NCI-H2107 treated with DMSO at 0.1 percent for 48 hours (cell line): ENCODE measurements around the gene HES5.

Experiments
- DNase-seq: peaks from one replicate; lab custom pipeline; 2025; ENCODE audit not compliant: unreplicated experiment; lab: John Stamatoyannopoulos, UW

The HES5 gene

DNA sequence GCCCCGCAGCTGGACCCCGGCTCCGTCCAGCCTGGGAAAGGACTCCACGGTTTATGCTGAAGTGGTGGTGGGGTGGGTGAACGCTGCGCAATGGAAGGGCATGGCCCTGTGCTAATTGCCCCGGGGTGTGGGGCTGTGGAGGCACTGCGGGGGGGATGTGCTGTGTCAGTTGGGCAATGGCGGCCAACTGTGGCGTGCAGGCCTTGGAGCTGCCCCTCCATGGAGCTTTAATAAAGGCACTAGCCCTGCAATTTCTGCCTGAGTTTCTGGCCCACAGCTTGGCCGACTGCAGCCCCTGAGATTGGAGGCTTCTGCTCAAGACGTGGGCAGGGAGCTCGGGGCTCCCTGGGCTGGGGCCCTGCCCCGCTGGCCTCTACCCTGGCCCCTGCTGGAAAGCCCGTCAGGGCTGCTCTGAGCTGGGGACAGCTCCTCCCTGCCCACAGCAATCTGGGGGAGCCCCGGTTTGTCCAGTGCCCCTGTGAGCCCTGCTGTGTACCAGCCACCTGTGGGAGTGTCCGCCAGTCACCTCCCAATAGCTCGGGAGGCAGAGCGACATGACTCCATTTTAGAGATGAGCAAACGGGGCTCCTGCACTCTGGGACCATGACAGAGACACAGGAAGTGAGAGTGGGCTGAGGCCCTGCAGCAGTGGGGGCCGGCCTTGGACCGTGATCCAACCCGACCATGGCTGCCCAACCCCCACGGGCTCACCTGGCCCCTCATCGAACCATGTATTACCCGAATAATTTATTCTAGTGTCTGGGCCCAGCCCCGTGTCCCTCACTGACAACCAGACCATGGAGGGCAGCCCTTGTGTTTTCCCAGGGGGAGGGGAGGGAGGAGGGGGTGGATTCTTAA is 17.4 kb upstream of the HES5 start:
- DNase-seq: no peak

DNA sequence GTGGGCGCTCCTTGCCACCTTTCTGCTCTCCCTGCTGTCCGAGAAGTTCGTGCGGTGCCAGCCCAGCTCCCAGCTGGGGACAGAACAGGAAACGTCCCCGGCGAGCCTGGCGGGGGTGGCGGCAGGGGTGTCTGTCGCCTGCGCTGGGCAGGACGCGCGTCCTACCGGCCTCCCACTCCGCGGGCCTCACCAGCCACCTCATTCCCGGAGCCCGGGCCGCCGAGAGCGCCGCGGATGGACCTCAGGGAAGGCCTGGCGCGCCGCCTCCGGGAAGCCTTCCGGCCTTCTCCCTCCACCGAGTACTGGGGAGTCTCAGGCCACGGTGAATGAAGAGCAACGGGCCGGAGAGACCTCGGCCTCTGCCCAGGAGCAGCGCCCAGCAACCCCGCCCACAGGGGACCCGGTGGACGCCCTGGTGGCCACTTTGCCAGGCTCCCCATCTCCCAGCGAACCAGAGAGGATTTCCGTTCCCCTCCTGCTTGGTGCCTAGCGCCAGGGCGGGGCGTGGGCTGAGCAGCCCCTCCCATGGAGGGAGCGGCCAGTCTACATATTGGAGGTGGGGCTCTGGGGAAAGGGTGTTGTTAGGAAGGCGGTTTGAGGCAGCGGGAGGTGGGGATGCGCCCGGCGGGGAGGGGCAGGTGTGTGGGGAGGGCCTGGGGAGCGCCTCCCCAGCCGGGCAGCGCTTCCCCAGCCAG is 16.6 kb upstream of the HES5 start:
- DNase-seq: no peak

DNA sequence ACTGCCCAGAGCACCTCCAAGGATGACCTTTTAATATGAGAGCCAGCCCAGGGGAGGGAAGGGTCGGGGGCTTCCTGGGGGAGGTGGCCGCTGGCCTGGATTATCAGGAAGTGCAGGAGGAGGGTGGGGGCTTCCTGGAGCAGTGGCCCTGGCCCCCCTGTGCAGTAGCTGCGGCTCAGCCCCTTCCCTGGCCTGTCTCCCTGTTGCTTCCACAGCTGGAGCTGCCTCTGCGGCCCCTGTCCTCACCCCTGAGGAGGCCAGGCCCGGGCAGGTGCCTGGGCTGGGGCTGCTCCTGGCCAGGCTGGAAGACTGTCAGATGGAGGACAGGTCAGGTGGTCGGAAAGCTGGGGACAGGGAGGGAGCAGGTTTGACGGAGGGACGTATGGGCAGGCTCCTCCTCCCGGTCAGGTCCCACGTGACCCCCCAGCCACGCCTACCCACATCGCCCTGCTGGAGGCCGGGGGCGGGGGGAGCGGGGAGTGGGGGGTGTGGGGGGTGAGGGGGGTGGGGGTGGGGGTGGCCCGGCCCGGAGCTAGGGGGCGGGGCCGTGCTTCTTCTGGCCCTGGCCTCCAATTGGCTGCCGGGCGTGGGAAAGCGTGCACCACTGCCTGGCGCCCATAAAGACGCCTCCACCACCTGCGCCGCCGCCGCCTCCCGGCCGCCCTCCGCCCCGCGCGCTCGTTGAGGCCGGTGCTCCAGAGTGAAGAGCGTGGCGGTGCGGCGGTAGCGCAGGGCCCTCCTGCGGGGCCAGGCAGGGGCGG is 15.9 kb upstream of the HES5 start:
- DNase-seq: no peak

DNA sequence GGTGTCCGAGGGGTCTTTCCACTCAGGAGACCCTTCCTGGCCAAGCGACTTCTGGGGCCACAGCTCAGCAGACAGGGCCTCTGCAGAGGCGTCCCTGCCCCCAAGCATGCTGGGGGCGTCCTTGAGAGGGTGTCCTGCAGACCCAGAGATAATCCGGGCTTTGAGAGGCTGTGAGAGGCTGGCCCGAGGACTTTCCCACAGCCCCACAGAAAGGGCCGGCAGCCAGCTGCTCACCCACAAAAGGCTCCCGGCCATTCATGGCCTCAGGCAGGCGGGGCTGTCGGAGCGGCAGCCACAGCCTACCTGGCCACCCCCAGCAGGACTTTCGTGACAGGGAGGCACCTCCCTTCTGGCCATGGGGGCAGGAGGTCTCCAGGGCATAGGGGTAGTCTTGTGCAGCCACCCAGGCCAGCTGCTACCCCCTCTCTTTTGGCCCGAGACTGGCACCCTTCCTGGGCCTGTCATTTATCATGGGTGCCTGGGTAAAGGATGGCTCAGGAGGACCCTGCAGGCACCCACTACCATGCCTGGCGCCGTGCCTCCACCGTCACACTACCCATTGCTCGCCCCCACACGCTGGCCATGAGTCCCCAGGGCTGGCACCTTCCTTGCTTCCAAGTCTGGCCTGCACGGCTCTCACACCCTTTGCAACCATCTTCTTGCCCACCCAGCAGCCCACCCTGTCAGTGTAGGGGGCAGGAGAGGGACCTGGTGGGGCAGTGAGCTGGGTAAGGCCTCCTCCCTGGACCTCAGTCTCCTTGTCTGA is 15.0 kb upstream of the HES5 start:
- no peak for DNase-seq

DNA sequence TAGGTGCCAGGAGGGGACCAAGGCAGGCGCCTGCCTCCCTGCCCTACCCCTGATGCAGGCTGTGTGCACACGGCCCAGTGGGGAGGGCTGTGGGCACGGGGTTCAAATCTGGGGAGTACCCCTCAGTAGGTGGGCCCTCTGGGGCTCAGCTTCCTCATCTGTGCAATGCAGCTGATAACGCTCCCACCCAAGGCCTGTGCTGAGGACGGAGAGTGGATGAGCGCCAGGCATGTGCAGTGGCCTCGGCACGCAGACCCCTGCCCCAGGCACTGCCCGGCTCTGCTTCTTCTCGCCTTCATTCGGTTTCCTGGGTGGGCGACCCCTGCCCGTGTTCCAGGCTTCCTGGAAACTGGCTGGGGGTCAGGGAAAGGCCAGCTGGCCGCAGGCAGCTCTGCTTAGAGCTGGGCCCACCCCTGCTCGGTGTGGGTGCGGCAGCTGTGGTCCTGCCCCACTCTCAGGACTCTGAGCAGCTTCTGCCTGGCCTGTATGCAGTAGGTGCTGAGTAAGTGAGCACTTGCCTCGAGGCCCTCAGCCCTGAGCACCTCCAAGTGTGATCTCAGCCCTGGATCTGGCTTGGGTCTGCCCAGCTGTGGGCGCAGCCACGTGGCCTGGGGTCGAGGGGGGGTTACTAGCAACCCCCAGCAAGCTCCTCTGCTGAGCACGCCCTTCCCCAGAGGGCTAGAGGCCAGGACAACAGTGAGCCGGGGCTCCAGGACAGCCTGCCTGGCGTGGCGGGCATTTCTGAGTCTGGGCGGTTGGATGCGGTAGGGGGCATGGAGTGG is 14.2 kb upstream of the HES5 start:
- no peak for DNase-seq

GRCh38 chr1:2543543-2544092 is 13.6 kb upstream of the HES5 start:
- no peak for DNase-seq

DNA sequence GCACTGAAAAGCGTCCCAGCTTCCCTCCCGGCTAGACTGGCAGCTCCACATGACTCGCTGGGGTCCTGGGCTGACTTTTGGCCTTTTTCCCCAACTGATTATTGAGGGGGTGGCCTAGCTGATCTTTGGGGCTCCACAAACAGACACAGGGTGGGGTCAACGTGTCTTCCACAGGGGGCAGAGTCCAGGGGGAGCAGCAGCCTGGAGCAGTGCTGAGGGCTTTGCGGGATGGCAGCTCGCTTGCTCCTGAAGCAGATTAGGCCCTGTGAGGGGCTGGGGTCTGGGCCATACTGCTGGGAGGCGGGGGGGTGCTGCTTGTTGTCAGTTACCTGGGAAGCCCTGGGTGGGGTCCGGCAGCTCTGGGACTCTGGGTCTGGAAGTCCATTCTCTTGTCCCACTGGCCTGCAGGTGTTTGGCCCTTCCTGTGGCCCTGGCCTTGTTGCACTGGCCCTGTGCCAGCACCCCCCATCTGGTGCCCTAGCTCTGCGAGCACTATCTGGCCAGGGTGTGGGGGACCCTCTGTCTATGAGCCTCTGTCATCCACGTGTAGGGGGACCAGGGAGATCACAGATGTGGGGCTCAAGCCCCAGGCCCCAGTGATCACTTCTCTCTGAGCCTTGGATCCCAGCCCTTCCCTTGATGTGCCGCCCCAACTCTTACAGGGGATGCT is 12.3 kb upstream of the HES5 start:
- no peak for DNase-seq

DNA sequence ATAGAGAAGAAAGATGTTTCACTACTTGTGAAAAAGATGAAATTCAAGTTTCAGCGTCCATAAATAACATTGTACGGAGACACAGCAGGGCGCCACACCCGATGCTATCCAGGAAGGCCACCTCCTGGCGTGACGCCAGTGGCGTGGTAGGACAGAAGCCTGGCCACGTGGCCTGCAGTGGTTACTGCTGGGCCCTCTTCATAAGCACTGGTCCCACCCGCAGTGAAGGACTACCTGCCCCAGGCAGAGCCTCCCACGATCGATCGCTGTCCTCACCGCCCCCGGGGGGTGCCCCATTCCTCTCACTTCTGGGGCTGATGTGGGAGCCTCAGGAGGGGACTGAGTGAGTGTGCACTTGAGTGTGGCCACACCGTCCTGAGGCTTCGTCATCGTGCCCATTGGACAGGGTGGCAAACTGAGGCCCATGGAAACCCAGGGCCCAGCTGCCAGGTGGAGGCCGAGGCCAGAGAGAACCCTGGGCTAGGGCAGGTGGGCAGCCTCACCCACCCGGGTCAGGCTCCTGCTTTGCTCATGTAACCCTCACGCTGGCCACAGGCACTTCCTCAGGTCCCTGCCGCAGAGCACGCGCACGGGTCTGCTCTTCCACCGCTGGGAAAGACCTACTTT is 11.7 kb upstream of the HES5 start:
- no peak for DNase-seq

GRCh38 chr1:2540816-2541492 is 10.9 kb upstream of the HES5 start:
- no peak for DNase-seq

- DNase-seq: no peak
Observed at GRCh38 chr1:2539312-2539907, 9.3 kb upstream of the HES5 start.

GRCh38 chr1:2538872-2539271 is 8.8 kb upstream of the HES5 start:
- no peak for DNase-seq

DNA sequence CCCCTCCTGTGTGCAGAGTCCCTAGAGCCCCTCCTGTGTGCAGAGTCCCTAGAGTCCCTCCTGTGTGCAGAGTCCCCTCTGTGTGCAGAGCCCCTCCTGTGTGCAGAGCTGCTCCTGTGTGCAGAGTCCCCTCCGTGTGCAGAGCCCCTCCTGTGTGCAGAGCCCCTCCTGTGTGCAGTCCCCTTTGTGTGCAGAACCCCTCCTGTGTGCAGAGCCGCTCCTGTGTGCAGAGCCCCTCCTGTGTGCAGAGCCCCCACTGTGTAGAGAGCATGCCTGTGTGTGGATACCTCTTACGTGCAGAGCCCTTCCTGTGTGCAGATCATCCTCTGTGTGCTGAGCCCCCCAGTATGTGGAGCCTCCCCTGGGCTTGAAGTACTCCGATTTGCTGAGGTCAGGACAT is 8.3 kb upstream of the HES5 start:
- no peak for DNase-seq

- no peak for DNase-seq
Observed at GRCh38 chr1:2537784-2538115, 7.7 kb upstream of the HES5 start.

GRCh38 chr1:2535981-2536380 is 5.9 kb upstream of the HES5 start:
- DNase-seq: no peak

DNA sequence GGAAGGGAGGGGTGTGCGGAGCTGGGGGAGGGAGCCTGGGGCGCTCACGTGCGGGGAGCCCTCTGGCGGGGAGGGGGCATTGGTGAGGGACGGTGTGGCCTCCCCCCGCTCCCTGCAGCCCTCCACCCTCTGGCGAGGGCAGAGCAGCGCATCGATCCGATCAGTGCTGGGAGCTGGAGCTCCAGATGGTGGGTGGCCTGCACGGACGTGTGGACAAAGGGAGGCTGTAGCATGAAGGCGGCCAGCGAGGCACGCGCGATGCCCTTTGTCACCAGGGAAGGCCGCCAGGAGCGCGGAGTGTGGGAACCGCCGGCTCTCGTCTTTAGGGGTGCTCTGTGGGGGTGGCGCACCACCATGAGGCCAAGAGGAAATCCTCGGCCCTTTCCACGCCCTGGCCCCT is 5.4 kb upstream of the HES5 start:
- no peak for DNase-seq

- no peak for DNase-seq
Observed at GRCh38 chr1:2534687-2535441, 4.8 kb upstream of the HES5 start.

DNA sequence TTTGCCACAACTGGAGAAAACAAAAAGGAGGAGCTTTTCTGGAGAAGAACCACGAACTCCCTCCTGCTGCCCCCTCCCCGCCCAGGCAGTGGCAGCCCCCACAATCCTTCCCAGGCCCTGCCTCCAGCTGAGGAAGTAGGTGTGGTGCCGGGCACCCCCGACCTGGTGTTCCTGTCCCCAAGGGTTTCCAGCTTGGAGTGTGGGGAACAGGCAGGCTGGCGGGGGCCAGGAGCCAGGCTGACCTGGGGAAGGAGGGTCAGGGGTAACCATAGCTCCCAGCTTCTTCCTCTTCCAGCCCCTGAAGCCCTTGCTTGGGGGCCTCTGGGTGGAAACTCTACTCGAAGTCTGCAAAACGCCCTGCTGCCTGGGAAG is 4.2 kb upstream of the HES5 start:
- DNase-seq: no peak

DNA sequence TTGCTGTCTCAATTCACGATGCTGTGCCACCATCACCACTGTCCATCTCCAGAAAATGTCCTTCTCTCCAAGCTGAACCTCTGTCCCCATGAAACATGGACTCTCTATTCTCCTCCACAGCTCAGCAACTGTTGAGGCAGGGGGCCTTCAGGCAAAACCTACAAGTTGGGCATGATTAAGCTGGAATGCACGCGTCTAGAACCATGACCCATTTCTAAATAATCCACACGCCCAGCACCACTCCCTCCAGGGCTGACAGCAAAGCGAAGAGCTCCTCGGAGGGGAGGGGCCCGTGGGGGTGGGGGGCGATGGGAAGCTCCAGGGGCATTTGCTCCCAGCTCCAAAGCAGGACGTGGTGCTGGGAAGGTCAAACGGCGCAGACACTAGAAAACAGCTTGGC is 3.3 kb upstream of the HES5 start:
- no peak for DNase-seq
